ENCODE data around the gene NAA10. TPM values are rescaled to one million over a fixed set of nuclear protein-coding genes. Genes with fewer than 3 reads are reported as not detected.

The NAA10 gene
- total RNA-seq, 1 donor from 2014 or later = 168 TPM

GRCh38 chrX:153970357-153971123 lies 35.7 kb upstream of the NAA10 start:
- Mint-ChIP-seq H3K4me1 (peaks cover 35% of the 10 kb centered on the region), H3K27me3 (no peaks in the 10 kb centered on the region), H3K27ac (peak overlapping the region; percentile 100), H3K36me3 (ENCODE audit: low read depth) (peaks cover 17% of the 10 kb centered on the region), H3K9me3 (no peaks in the 10 kb centered on the region), H3K4me3 (peak overlapping the region; percentile 98)
- intact Hi-C loops (cut with micrococcal nuclease) = loop anchor here (2.0 to 5.0 kb wide), 3 partner anchors 50 to 246 kb away; partner anchors contain the start of genes ABCD1, BCAP31 and MECP2
- peak; percentile 77 for DNase-seq

GRCh38 chrX:153969904-153970356 lies 35.1 kb upstream of the NAA10 start:
- H3K9me3 Mint-ChIP-seq = no peaks in the 10 kb centered on the region
- peak overlapping the region; percentile 84 for H3K27ac Mint-ChIP-seq
- peak; percentile 78 for DNase-seq
- H3K4me1 Mint-ChIP-seq = peaks cover 37% of the 10 kb centered on the region
- intact Hi-C loops (cut with micrococcal nuclease) = loop anchor here (2.0 to 5.0 kb wide), 3 partner anchors 51 to 245 kb away; partner anchors contain the start of genes ABCD1, BCAP31 and MECP2
- peaks cover 17% of the 10 kb centered on the region for H3K36me3 Mint-ChIP-seq (ENCODE audit: low read depth)
- peak overlapping the region; percentile 98 for H3K4me3 Mint-ChIP-seq
- H3K27me3 Mint-ChIP-seq = no peaks in the 10 kb centered on the region

- H3K27me3 Mint-ChIP-seq = no peaks in the 10 kb centered on the region
- peaks cover 32% of the 10 kb centered on the region for H3K4me1 Mint-ChIP-seq
- intact Hi-C loops (cut with micrococcal nuclease) = no loop called here
- H3K9me3 Mint-ChIP-seq = no peaks in the 10 kb centered on the region
- peaks cover 17% of the 10 kb centered on the region for H3K36me3 Mint-ChIP-seq (ENCODE audit: low read depth)
- DNase-seq = peak; percentile 64
- peak overlapping the region; percentile 98 for H3K4me3 Mint-ChIP-seq
- H3K27ac Mint-ChIP-seq = peak overlapping the region; percentile 91
Observed at GRCh38 chrX:153969125-153969903, 34.5 kb upstream of the NAA10 start.

- no peaks in the 10 kb centered on the region for H3K27me3 Mint-ChIP-seq
- no peaks in the 10 kb centered on the region for H3K9me3 Mint-ChIP-seq
- H3K4me1 Mint-ChIP-seq = peaks cover 28% of the 10 kb centered on the region
- DNase-seq = peak; percentile 79
- peaks cover 17% of the 10 kb centered on the region for H3K36me3 Mint-ChIP-seq (ENCODE audit: low read depth)
- H3K27ac Mint-ChIP-seq = peak overlapping the region; percentile 91
- H3K4me3 Mint-ChIP-seq = peak overlapping the region; percentile 98
- intact Hi-C loops (cut with micrococcal nuclease) = no loop called here
Observed at GRCh38 chrX:153968754-153969124, 33.9 kb upstream of the NAA10 start.

- Mint-ChIP-seq H3K4me1 (peaks cover 25% of the 10 kb centered on the region), H3K36me3 (ENCODE audit: low read depth) (peaks cover 17% of the 10 kb centered on the region), H3K9me3 (no peaks in the 10 kb centered on the region), H3K4me3 (peak overlapping the region; percentile 98), H3K27me3 (no peaks in the 10 kb centered on the region), H3K27ac (peak overlapping the region; percentile 91)
- DNase-seq = no peak
- intact Hi-C loops (cut with micrococcal nuclease) = no loop called here
Observed at GRCh38 chrX:153968255-153968654, 33.4 kb upstream of the NAA10 start.

- no peaks in the 10 kb centered on the region for H3K9me3 Mint-ChIP-seq
- peaks cover 17% of the 10 kb centered on the region for H3K36me3 Mint-ChIP-seq (ENCODE audit: low read depth)
- H3K4me3 Mint-ChIP-seq = peak overlapping the region; percentile 98
- H3K27me3 Mint-ChIP-seq = no peaks in the 10 kb centered on the region
- H3K27ac Mint-ChIP-seq = peak overlapping the region; percentile 91
- peak; percentile 83 for DNase-seq
- H3K4me1 Mint-ChIP-seq = peaks cover 22% of the 10 kb centered on the region
- intact Hi-C loops (cut with micrococcal nuclease) = no loop called here
Observed at GRCh38 chrX:153967536-153968224, 32.8 kb upstream of the NAA10 start.

GRCh38 chrX:153966841-153967535 lies 32.2 kb upstream of the NAA10 start:
- no peaks in the 10 kb centered on the region for H3K27me3 Mint-ChIP-seq
- intact Hi-C loops (cut with micrococcal nuclease) = no loop called here

GRCh38 chrX:153966283-153966688 lies 31.4 kb upstream of the NAA10 start:
- Mint-ChIP-seq H3K27me3 (no peaks in the 10 kb centered on the region), H3K4me1 (peaks cover 22% of the 10 kb centered on the region), H3K36me3 (ENCODE audit: low read depth) (peaks cover 23% of the 10 kb centered on the region), H3K27ac (peak overlapping the region; percentile 91), H3K4me3 (peak overlapping the region; percentile 98), H3K9me3 (no peaks in the 10 kb centered on the region)
- no peak for DNase-seq
- intact Hi-C loops (cut with micrococcal nuclease) = no loop called here

More at GRCh38 chrX:153966841-153967535, 32.2 kb upstream of the NAA10 start:
- H3K36me3 Mint-ChIP-seq (ENCODE audit: low read depth) = peaks cover 21% of the 10 kb centered on the region
- H3K27ac Mint-ChIP-seq = peak overlapping the region; percentile 91
- H3K4me3 Mint-ChIP-seq = peak overlapping the region; percentile 98
- no peaks in the 10 kb centered on the region for H3K9me3 Mint-ChIP-seq
- peaks cover 22% of the 10 kb centered on the region for H3K4me1 Mint-ChIP-seq
- DNase-seq = peak; percentile 71

GRCh38 chrX:153965406-153965805 lies 30.6 kb upstream of the NAA10 start:
- no peak overlapping the region for H3K4me3 Mint-ChIP-seq
- H3K4me1 Mint-ChIP-seq = peaks cover 22% of the 10 kb centered on the region
- DNase-seq = no peak
- H3K27ac Mint-ChIP-seq = peak overlapping the region; percentile 56
- no peaks in the 10 kb centered on the region for H3K9me3 Mint-ChIP-seq
- H3K27me3 Mint-ChIP-seq = no peaks in the 10 kb centered on the region
- peaks cover 29% of the 10 kb centered on the region for H3K36me3 Mint-ChIP-seq (ENCODE audit: low read depth)
- intact Hi-C loops (cut with micrococcal nuclease) = no loop called here

- Mint-ChIP-seq H3K4me1 (peaks cover 20% of the 10 kb centered on the region), H3K4me3 (no peak overlapping the region), H3K27me3 (no peaks in the 10 kb centered on the region), H3K9me3 (no peaks in the 10 kb centered on the region), H3K27ac (no peak overlapping the region), H3K36me3 (ENCODE audit: low read depth) (peaks cover 29% of the 10 kb centered on the region)
- DNase-seq = no peak
- intact Hi-C loops (cut with micrococcal nuclease) = no loop called here
Observed at GRCh38 chrX:153964105-153964504, 29.3 kb upstream of the NAA10 start.

GRCh38 chrX:153963546-153963945 lies 28.7 kb upstream of the NAA10 start:
- Mint-ChIP-seq H3K9me3 (no peaks in the 10 kb centered on the region), H3K27me3 (no peaks in the 10 kb centered on the region), H3K27ac (no peak overlapping the region), H3K4me3 (no peak overlapping the region), H3K4me1 (peaks cover 20% of the 10 kb centered on the region), H3K36me3 (ENCODE audit: low read depth) (peaks cover 29% of the 10 kb centered on the region)
- DNase-seq = no peak
- intact Hi-C loops (cut with micrococcal nuclease) = no loop called here

- Mint-ChIP-seq H3K36me3 (ENCODE audit: low read depth) (peaks cover 29% of the 10 kb centered on the region), H3K4me1 (peaks cover 3% of the 10 kb centered on the region), H3K27ac (no peak overlapping the region), H3K4me3 (no peak overlapping the region), H3K9me3 (no peaks in the 10 kb centered on the region), H3K27me3 (no peaks in the 10 kb centered on the region)
- no peak for DNase-seq
- intact Hi-C loops (cut with micrococcal nuclease) = no loop called here
Observed at GRCh38 chrX:153961292-153961691, 26.5 kb upstream of the NAA10 start.

GRCh38 chrX:153960786-153961185 lies 25.9 kb upstream of the NAA10 start:
- no peaks in the 10 kb centered on the region for H3K27me3 Mint-ChIP-seq
- intact Hi-C loops (cut with micrococcal nuclease) = no loop called here
- H3K27ac Mint-ChIP-seq = no peak overlapping the region
- no peaks in the 10 kb centered on the region for H3K9me3 Mint-ChIP-seq
- DNase-seq = no peak
- H3K4me3 Mint-ChIP-seq = no peak overlapping the region
- H3K36me3 Mint-ChIP-seq (ENCODE audit: low read depth) = peaks cover 30% of the 10 kb centered on the region
- H3K4me1 Mint-ChIP-seq = peaks cover 2% of the 10 kb centered on the region

Measured in activated CD4-positive, alpha-beta T cell treated with anti-CD3 and anti-CD28 coated beads, Interleukin-2, amount 10 ng/mL, durations not matched to agents 24 days and 14 days (primary cell).